Neuron (in vitro differentiated cells): ENCODE measurements around the gene CERCAM.
"Not testable (repeated sequence)": the region's sequence is repeated elsewhere in the genome, so short reads cannot be mapped to it uniquely, and the experiment has no call there.

ENCODE experiments used
- H2AFZ ChIP-seq: one replicate; pipeline ENCODE4 v1.6.1; 2013; ENCODE audit warnings: low read depth, mild to moderate bottlenecking, inconsistent platforms, low read length, moderate library complexity
- H3K27me3 ChIP-seq: one replicate; pipeline ENCODE4 v1.6.1; 2013; ENCODE audit warnings: low read length; ENCODE audit not compliant: insufficient read depth
- H3K36me3 ChIP-seq: one replicate; pipeline ENCODE4 v1.6.1; 2013; ENCODE audit warnings: low read length; ENCODE audit not compliant: insufficient read depth
- H3K4me1 ChIP-seq: one replicate; pipeline ENCODE4 v1.6.1; 2013; ENCODE audit warnings: low read length; ENCODE audit not compliant: insufficient read depth
- H3K4me3 ChIP-seq: 2 replicates; pipeline ENCODE4 v1.5.1; 2013; ENCODE audit warnings: mild to moderate bottlenecking, low read length, moderate library complexity
- H3K9me3 ChIP-seq: one replicate; pipeline ENCODE4 v1.6.1; 2013; ENCODE audit warnings: low read length

The CERCAM gene

GRCh38 chr9:128416432-128417019 is 4.1 kb upstream of the CERCAM start:
- no peaks in the 10 kb centered on the region for H3K27me3 ChIP-seq
- peaks cover 24% of the 10 kb centered on the region for H3K4me1 ChIP-seq
- H3K36me3 ChIP-seq, result no peaks in the 10 kb centered on the region
- no peaks in the 10 kb centered on the region for H3K9me3 ChIP-seq
- no peak overlapping the region for H3K4me3 ChIP-seq
- no peak overlapping the region for H2AFZ ChIP-seq

- peaks cover 6% of the 10 kb centered on the region for H3K36me3 ChIP-seq
- no peak overlapping the region for H2AFZ ChIP-seq
- H3K4me3 ChIP-seq, result no peak overlapping the region
- no peaks in the 10 kb centered on the region for H3K27me3 ChIP-seq
- H3K9me3 ChIP-seq, result no peaks in the 10 kb centered on the region
- H3K4me1 ChIP-seq, result peaks cover 20% of the 10 kb centered on the region
These were observed 1.4 kb upstream of the CERCAM start for GRCh38 chr9:128419061-128419925.

DNA sequence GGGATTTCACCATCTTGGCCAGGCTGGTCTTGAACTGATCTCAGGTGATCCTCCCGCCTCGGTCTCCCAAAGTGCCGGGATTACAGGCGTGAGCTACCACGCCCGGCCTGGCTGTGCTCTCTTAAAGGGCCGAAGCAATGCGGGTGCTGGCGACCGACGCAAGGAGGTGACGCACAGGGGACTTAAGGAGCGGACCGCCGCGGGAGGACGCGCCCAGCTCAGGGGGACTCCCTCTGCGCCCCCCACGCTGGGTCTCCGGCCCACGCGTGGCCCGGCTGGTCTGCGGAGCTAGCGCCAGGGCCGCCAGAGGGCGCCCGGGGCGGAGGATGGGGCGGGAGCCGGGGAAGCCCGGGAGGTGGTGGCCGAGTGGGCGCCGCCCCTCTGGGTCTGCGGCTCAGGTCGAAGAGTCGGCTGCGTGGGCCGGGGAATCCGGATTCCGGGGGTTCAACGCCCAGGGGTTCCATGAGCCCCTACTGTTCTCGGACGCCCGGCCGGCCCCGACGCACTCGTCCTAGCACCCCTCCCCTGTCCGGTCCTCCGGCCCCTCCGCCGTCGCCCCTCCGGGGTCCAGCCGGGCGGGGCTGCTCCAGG is 502 bp upstream of the CERCAM start:
- H3K27me3 ChIP-seq, result no peaks in the 10 kb centered on the region
- H3K4me3 ChIP-seq, result peak overlapping the region; percentile 79
- H3K36me3 ChIP-seq, result peaks cover 9% of the 10 kb centered on the region
- H2AFZ ChIP-seq, result peak overlapping the region; percentile 97
- H3K9me3 ChIP-seq, result no peaks in the 10 kb centered on the region
- H3K4me1 ChIP-seq, result peaks cover 20% of the 10 kb centered on the region

GRCh38 chr9:128421482-128421996 is 882 bp downstream of the CERCAM start:
- H3K4me3 ChIP-seq, result peak overlapping the region; percentile 79
- H3K36me3 ChIP-seq, result peaks cover 15% of the 10 kb centered on the region
- H3K9me3 ChIP-seq, result no peaks in the 10 kb centered on the region
- H3K27me3 ChIP-seq, result no peaks in the 10 kb centered on the region
- peaks cover 18% of the 10 kb centered on the region for H3K4me1 ChIP-seq
- peak overlapping the region; percentile 97 for H2AFZ ChIP-seq

- Histone ChIP-seq H3K4me1 (peaks cover 14% of the 10 kb centered on the region), H3K36me3 (peaks cover 19% of the 10 kb centered on the region)
- H3K27me3 ChIP-seq, H3K9me3 ChIP-seq, H2AFZ ChIP-seq, H3K4me3 ChIP-seq: not testable (repeated sequence)
These were observed 1.5 kb downstream of the CERCAM start for GRCh38 chr9:128422022-128422782.

DNA sequence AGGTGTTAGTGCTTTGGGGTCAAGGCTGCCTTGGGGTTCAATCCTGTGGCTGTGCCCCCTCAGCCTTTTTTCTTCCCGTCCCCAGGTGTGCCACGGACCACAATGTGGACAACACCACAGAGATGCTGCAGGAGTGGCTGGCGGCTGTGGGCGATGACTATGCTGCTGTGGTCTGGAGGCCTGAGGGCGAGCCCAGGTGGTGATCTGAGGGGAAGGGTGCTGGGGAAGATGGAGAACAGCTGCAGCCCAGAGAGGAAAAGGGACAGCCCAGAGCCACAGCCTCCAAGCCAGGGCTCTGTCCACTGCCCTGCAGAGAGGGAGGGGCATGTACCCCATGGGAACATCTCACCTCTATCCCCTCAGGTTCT is 2.1 kb downstream of the CERCAM start:
- Histone ChIP-seq H3K27me3 (no peaks in the 10 kb centered on the region), H2AFZ (no peak overlapping the region), H3K4me1 (peaks cover 14% of the 10 kb centered on the region), H3K4me3 (no peak overlapping the region), H3K9me3 (no peaks in the 10 kb centered on the region), H3K36me3 (peaks cover 19% of the 10 kb centered on the region)

- peaks cover 14% of the 10 kb centered on the region for H3K4me1 ChIP-seq
- not testable (repeated sequence) for H3K27me3 ChIP-seq, H3K4me3 ChIP-seq, H3K9me3 ChIP-seq, H2AFZ ChIP-seq
- peaks cover 22% of the 10 kb centered on the region for H3K36me3 ChIP-seq
These were observed 2.7 kb downstream of the CERCAM start for GRCh38 chr9:128423356-128423755.

DNA sequence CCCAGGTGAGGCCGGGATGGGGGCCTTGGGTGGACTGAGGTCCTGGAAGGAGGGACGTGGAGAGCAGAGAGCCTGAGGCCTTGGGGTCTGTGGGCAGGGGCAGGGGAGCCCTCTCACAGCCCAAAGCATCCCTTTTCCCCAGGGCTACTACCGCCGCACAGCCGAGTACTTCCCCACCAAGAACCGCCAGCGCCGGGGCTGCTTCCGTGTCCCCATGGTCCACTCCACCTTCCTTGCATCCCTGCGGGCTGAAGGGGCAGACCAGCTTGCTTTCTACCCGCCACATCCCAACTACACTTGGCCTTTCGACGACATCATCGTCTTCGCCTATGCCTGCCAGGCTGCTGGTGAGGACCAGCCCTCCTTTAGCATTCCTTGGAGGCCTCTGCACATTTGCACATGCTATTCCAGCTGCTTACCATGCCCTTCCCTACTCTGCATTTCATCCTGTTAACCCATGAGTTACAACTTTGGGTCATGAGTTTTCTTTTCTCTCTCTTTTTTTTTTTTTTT is 3.7 kb downstream of the CERCAM start:
- H2AFZ ChIP-seq, result no peak overlapping the region
- peaks cover 30% of the 10 kb centered on the region for H3K36me3 ChIP-seq
- no peaks in the 10 kb centered on the region for H3K27me3 ChIP-seq
- no peaks in the 10 kb centered on the region for H3K9me3 ChIP-seq
- peaks cover 12% of the 10 kb centered on the region for H3K4me1 ChIP-seq
- no peak overlapping the region for H3K4me3 ChIP-seq

GRCh38 chr9:128428644-128429512 is 8.2 kb downstream of the CERCAM start:
- no peaks in the 10 kb centered on the region for H3K4me1 ChIP-seq
- no peak overlapping the region for H2AFZ ChIP-seq
- no peak overlapping the region for H3K4me3 ChIP-seq
- no peaks in the 10 kb centered on the region for H3K27me3 ChIP-seq
- no peaks in the 10 kb centered on the region for H3K9me3 ChIP-seq
- peaks cover 34% of the 10 kb centered on the region for H3K36me3 ChIP-seq

DNA sequence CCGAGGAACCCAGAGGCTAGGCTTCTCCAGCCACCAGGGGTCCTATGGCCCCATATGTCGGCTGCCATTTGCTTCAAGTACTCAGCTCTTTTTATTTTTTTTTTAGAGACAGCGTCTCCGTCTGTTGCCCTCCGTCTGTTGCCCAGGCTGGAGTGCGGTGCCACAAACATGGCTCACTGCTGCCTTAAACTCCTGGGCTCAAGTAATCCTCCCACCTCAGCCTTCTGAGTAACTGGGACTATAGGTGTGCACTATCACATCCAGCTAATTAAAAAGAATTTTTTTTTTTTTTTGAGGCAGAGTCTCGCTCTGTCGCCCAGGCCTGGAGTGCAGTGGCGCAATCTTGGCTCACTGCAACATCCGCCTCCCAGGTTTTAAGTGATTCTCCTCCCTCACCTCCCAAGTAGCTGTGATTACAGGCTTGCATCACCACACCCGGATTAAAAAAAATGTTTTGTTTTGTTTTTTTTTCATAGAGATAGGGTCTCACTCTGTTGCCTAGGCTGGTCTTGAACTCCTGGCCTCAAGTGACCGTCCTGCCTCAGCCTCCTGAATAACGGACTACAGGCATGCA is 8.9 kb downstream of the CERCAM start:
- Histone ChIP-seq H2AFZ (no peak overlapping the region), H3K4me3 (no peak overlapping the region), H3K9me3 (no peaks in the 10 kb centered on the region), H3K4me1 (no peaks in the 10 kb centered on the region), H3K27me3 (no peaks in the 10 kb centered on the region), H3K36me3 (peaks cover 33% of the 10 kb centered on the region)

GRCh38 chr9:128431207-128431606 is 10.6 kb downstream of the CERCAM start:
- no peaks in the 10 kb centered on the region for H3K4me1 ChIP-seq
- no peaks in the 10 kb centered on the region for H3K27me3 ChIP-seq
- H3K9me3 ChIP-seq, result no peaks in the 10 kb centered on the region
- no peak overlapping the region for H2AFZ ChIP-seq
- no peak overlapping the region for H3K4me3 ChIP-seq
- peaks cover 30% of the 10 kb centered on the region for H3K36me3 ChIP-seq

DNA sequence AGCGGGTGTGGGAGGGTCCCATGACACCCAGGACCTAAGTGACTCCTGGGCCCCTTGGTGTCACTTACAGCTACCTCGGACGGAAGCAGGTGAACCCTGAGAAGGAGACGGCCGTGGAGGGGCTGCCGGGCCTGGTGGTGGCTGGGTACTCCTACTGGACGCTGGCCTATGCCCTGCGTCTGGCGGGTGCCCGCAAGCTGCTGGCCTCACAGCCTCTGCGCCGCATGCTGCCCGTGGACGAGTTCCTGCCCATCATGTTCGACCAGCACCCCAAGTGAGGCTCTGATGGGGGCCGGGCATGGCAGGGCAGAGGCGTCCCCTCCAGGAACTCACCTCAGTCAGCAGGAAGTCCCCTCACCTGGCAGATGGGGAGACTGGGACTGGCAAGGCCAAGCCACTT is 13.7 kb downstream of the CERCAM start:
- Histone ChIP-seq H3K9me3 (no peaks in the 10 kb centered on the region), H3K4me3 (no peak overlapping the region), H3K36me3 (peaks cover 21% of the 10 kb centered on the region), H2AFZ (no peak overlapping the region), H3K27me3 (no peaks in the 10 kb centered on the region), H3K4me1 (no peaks in the 10 kb centered on the region)
